GM12878 (cell line): Measurements from ENCODE around the gene DYNLT5. TPM values are rescaled to one million over a fixed set of nuclear protein-coding genes. Genes with fewer than 3 reads are reported as not detected.
A peak's percentile ranks its signal among the peaks of the same experiment; 100 is the strongest.

Source experiments
- ATAC-seq: fragments of 200-7000 bp; cut with Tn5 transposase; 3 replicates; pipeline ENCODE4 v1.9.1; 2020; ENCODE audit warnings: mild to moderate bottlenecking, moderate library complexity
- BruUV-seq: library from RNA; stranded (reverse); fragments of 400-500 nt; replicated peaks from 2 replicates; lab custom pipeline; 2021; lab: Mats Ljungman, UMichigan
- CTCF ChIA-PET: fragments of 300-600 bp; sonication (Branson Sonifier 250); formaldehyde crosslinking; extraction: SDS; loops from one replicate; lab custom pipeline; 2021; ENCODE audit warnings: inconsistent platforms; lab: Yijun Ruan, JAX
- POLR2A ChIA-PET: fragments of 350-600 bp; formaldehyde crosslinking; extraction: SDS; loops from one replicate; lab custom pipeline; 2021; ENCODE audit warnings: inconsistent platforms; lab: Charles Lee
- RAD21 ChIA-PET: fragments of 300-600 bp; sonication (Branson Sonifier 250); formaldehyde crosslinking; loops from one replicate; lab custom pipeline; 2023; ENCODE audit warnings: antibody characterized with exemption; ENCODE audit not compliant: unreplicated experiment; lab: Charles Lee
- SMC1A ChIA-PET: fragments of 300-600 bp; sonication (Branson Sonifier 250); formaldehyde crosslinking; loops from one replicate; lab custom pipeline; 2023; ENCODE audit not compliant: unreplicated experiment, uncharacterized antibody; lab: Charles Lee
- DNase-seq: peaks from one replicate; pipeline ENCODE4 v3.0.0-alpha.2; 2011; ENCODE audit warnings: low read depth, low spot score
- FAIRE-seq: peaks from 3 replicates; lab custom pipeline; 2011; peaks lifted over from hg19 to GRCh38; lab: Jason Lieb, UNC
- H2AFZ ChIP-seq: 2 replicates; pipeline ENCODE4 v1.6.0; 2011; ENCODE audit warnings: low read depth, low read length, control low read depth; ENCODE audit not compliant: control insufficient read depth
- H3K27ac ChIP-seq: 2 replicates; pipeline ENCODE4 v1.5.1; 2011; ENCODE audit warnings: control low read depth; ENCODE audit not compliant: control insufficient read depth, insufficient read depth
- H3K27me3 ChIP-seq, 2 experiments: replicated peaks in 1 of 2; 2 replicates each; pipeline versions ENCODE4 v1.6.0 to v1.6.1; 2011; ENCODE audit warnings: low read length in 1 of 2; ENCODE audit not compliant: control insufficient read depth in 2 of 2, insufficient read depth in 2 of 2
- H3K36me3 ChIP-seq, 2 experiments: 2 replicates each; pipeline ENCODE4 v1.5.1; 2011; ENCODE audit warnings: low read length in 1 of 2; ENCODE audit not compliant: control insufficient read depth in 2 of 2, insufficient read depth in 2 of 2
- H3K4me1 ChIP-seq: 2 replicates; pipeline ENCODE4 v1.6.1; 2011; ENCODE audit warnings: mild to moderate bottlenecking, low read length, moderate library complexity, mixed read lengths; ENCODE audit not compliant: control insufficient read depth, insufficient read depth
- H3K4me2 ChIP-seq: 2 replicates; pipeline ENCODE4 v1.6.0; 2011; ENCODE audit warnings: control low read depth; ENCODE audit not compliant: control insufficient read depth, insufficient read depth
- H3K4me3 ChIP-seq: fragments of 200-600 bp; sonication (generic); 2 replicates; pipeline ENCODE4 v1.5.1; 2016
- H3K79me2 ChIP-seq: 2 replicates; pipeline ENCODE4 v1.6.0; 2011; ENCODE audit warnings: low read length; ENCODE audit not compliant: control insufficient read depth, insufficient read depth
- H3K9ac ChIP-seq: 2 replicates; pipeline ENCODE4 v1.8.0; 2011; ENCODE audit warnings: low read length, control low read depth, mixed read lengths; ENCODE audit not compliant: control insufficient read depth, insufficient read depth
- H3K9me3 ChIP-seq: replicated peaks from 3 replicates; pipeline ENCODE4 v1.5.1; 2011; ENCODE audit warnings: mild to moderate bottlenecking, low read length; ENCODE audit not compliant: control insufficient read depth, insufficient read depth
- H4K20me1 ChIP-seq: 2 replicates; pipeline ENCODE4 v1.6.0; 2011; ENCODE audit not compliant: control insufficient read depth, insufficient read depth
- EP300 ChIP-seq, 2 experiments: fragments of 150-350 bp in 1 of 2; IDR thresholded peaks; 2 replicates each; pipeline ENCODE4 v1.6.1; 2011 to 2012; ENCODE audit warnings: low read depth in 2 of 2, low read length in 2 of 2, borderline replicate concordance in 1 of 2, improper control_type of control experiment in 1 of 2, inconsistent platforms in 1 of 2; ENCODE audit not compliant: control insufficient read depth in 1 of 2
- ETV6 ChIP-seq, 2 experiments: fragments of 450-650 bp in 1 of 2; IDR thresholded peaks in 1 of 2; conservative IDR thresholded peaks in 1 of 2; 2 replicates each; pipeline ENCODE4 v1.6.1; 2014; ENCODE audit warnings: antibody characterized with exemption in 1 of 2, borderline replicate concordance in 1 of 2, low read depth in 1 of 2, mild to moderate bottlenecking in 1 of 2, moderate library complexity in 1 of 2
- GABPA ChIP-seq: IDR thresholded peaks from 2 replicates; pipeline ENCODE4 v1.6.1; 2014; ENCODE audit warnings: antibody characterized with exemption, low read depth, mild to moderate bottlenecking, inconsistent platforms
- JUNB ChIP-seq: IDR thresholded peaks from 2 replicates; pipeline ENCODE4 v1.6.1; 2016; ENCODE audit warnings: antibody characterized with exemption, mild to moderate bottlenecking
- MYB ChIP-seq: fragments of 150-350 bp; IDR thresholded peaks from 2 replicates; pipeline ENCODE4 v1.6.1; 2014; ENCODE audit warnings: mild to moderate bottlenecking, low read depth, low read length, borderline replicate concordance
- NFYB ChIP-seq: IDR thresholded peaks from 2 replicates; pipeline ENCODE4 v1.6.1; 2011; ENCODE audit warnings: low read depth, mild to moderate bottlenecking, low read length, improper control_type of control experiment, moderate library complexity; ENCODE audit not compliant: insufficient read depth
- NR2F1 ChIP-seq: fragments of 450-650 bp; conservative IDR thresholded peaks from 2 replicates; pipeline ENCODE4 v1.6.1; 2017; ENCODE audit warnings: mild to moderate bottlenecking
- NRF1 ChIP-seq: conservative IDR thresholded peaks from 2 replicates; pipeline ENCODE4 v1.6.1; 2011; ENCODE audit warnings: mild to moderate bottlenecking, low read depth, low read length, improper control_type of control experiment
- POLR2AphosphoS5 ChIP-seq: IDR thresholded peaks from 2 replicates; pipeline ENCODE4 v1.6.1; 2011; ENCODE audit warnings: mild to moderate bottlenecking, low read length, inconsistent platforms
- RB1 ChIP-seq: fragments of 450-650 bp; formaldehyde crosslinking; IDR thresholded peaks from 2 replicates; pipeline ENCODE4 v1.6.1; 2017; ENCODE audit warnings: mild to moderate bottlenecking, borderline replicate concordance
- RBBP5 ChIP-seq: fragments of 200-600 bp; sonication (generic); conservative IDR thresholded peaks from 2 replicates; pipeline ENCODE4 v1.6.1; 2016
- RUNX3 ChIP-seq: IDR thresholded peaks from 2 replicates; pipeline ENCODE4 v1.6.1; 2012; ENCODE audit warnings: low read length, inconsistent platforms
- SMAD1 ChIP-seq: fragments of 450-650 bp; IDR thresholded peaks from 2 replicates; pipeline ENCODE4 v1.6.1; 2018; ENCODE audit warnings: mild to moderate bottlenecking, low read depth; ENCODE audit not compliant: partially characterized antibody
- SMARCA5 ChIP-seq: fragments of 450-650 bp; IDR thresholded peaks from 2 replicates; pipeline ENCODE4 v1.6.1; 2017; ENCODE audit warnings: mild to moderate bottlenecking
- TAF1 ChIP-seq: IDR thresholded peaks from 2 replicates; pipeline ENCODE4 v1.6.1; 2011; ENCODE audit warnings: mild to moderate bottlenecking, low read depth, low read length, borderline replicate concordance
- TARDBP ChIP-seq: IDR thresholded peaks from 2 replicates; pipeline ENCODE4 v1.6.1; 2016; ENCODE audit warnings: borderline replicate concordance
- ZBED1 ChIP-seq: IDR thresholded peaks from 2 replicates; pipeline ENCODE4 v1.6.1; 2016; ENCODE audit warnings: borderline replicate concordance
- WGBS: methylation state at CpG from one replicate; pipeline ENCODE4 v1.1.6; 2016; ENCODE audit warnings: low lambda C conversion rate; ENCODE audit not compliant: insufficient replicate concordance, insufficient coverage; ENCODE audit errors: missing lambda C conversion rate; 5-methylcytosine and 5-hydroxymethylcytosine counted together
- in situ Hi-C: fragments of 300-500 bp; cut with MboI; formaldehyde crosslinking; loops from 9 replicates; pipeline ENCODE4 v1.14.3; 2018; ENCODE audit warnings: mixed read lengths
- intact Hi-C: fragments of 100-400 bp; cut with micrococcal nuclease; formaldehyde crosslinking; loops from one replicate; pipeline ENCODE4 v1.14.2; 2022; ENCODE audit not compliant: unreplicated experiment
- polyA plus RNA-seq, 11 experiments: library from polyadenylated mRNA; depleted of rRNA in 4 of 11; unstranded in 6 of 11; stranded (reverse) in 5 of 11; fragments of >200 nt; fragmentation: Nextera tagmentation in 4 of 11; fragmentation: Illumina TruSeq in 1 of 11; extraction: Ambion mirVana in 4 of 11; extraction: Trizol in 1 of 11; gene quantifications; 1 replicate in 1 of 11; 2 replicates in 10 of 11; pipeline versions ENCODE4 v1.2.1 to v1.2.3, GENCODE V29; 2011 to 2016; ENCODE audit warnings: inconsistent platforms in 2 of 11, missing spikeins in 2 of 11, low read depth in 1 of 11
- total RNA-seq, 4 experiments: library from RNA; depleted of rRNA in 3 of 4; stranded (reverse); fragments of >200 nt in 3 of 4; fragmentation: Illumina TruSeq in 1 of 4; extraction: Trizol in 1 of 4; gene quantifications; 2 replicates each; pipeline versions ENCODE4 v1.2.1 to v1.2.3, GENCODE V29; 2013 to 2021
- TF ChIP-seq, protein P1 (sequence below): IDR thresholded peaks from 2 replicates; pipeline ENCODE4 v1.6.1; 2012; ENCODE audit warnings: low read depth, low read length, improper control_type of control experiment
- TF ChIP-seq, protein P2 (sequence below): fragments of 450-650 bp; IDR thresholded peaks from 2 replicates; pipeline ENCODE4 v1.6.1; 2017; ENCODE audit warnings: mild to moderate bottlenecking, moderate library complexity

Gene DYNLT5
- total and polyA plus RNA-seq, 10 of the 15 experiments (the other 5 are each of a cell fraction or from before 2014, with no cell fraction given), result not detected

DNA sequence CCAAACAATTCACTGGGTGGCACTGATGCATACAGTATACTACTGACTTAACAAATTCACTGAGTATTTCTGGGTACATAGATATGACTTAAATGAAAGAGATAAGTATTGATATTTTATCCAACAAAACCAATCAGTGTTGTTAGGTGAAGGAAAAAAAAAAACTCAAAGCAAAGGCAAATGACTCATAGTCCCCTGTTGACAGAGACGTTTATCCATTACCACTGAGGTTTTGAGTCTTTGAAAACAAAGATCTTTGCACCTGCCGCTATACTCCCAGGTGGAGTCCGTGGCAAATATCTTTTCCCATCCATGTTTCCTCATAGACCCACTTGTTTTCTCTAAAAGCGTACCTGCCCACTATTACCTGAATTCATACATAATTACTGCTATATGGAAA lies 18.4 kb downstream of the DYNLT5 start:
- H3K79me2 ChIP-seq, result no peaks in the 10 kb centered on the region

DNA sequence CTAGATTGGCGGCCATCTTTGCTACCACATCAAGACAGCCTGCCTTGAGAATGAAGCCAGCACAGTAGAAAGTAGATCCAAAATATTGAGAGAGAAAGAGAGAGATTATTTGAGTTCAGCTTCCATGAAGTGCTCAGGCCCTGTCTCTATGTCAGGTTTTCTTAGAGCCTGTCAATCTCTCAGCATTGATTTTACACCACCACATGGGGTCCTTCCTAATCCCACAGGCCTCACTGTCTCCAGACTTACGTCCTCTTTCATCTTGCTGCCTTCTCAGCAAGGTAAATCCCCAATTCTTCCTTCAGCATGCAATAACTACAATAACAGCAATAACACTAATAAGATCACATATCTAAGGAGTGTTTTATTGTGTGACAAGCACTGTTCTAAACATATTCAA lies 21.0 kb downstream of the DYNLT5 start:
- H3K4me2 ChIP-seq, result no peak overlapping the region
- H3K27ac ChIP-seq, result no peak overlapping the region
- DNase-seq (no peak), FAIRE-seq (no peak), ATAC-seq (no peak)
- POLR2A ChIA-PET, result no interaction called here
- H3K4me1 ChIP-seq, result no peaks in the 10 kb centered on the region
- no peaks in the 10 kb centered on the region for H4K20me1 ChIP-seq
- no peaks in the 10 kb centered on the region for H3K36me3 ChIP-seq
- no peak overlapping the region for H3K9ac ChIP-seq
- H3K9me3 ChIP-seq, result no peaks in the 10 kb centered on the region
- no peaks in the 10 kb centered on the region for H3K79me2 ChIP-seq
- intact Hi-C loops, result no loop called here
- H2AFZ ChIP-seq, result no peak overlapping the region
- SMC1A ChIA-PET, result no interaction called here
- no peak overlapping the region for H3K4me3 ChIP-seq
- 71% methylated on average over 2 of the region's 2 CpGs for WGBS
- no peaks in the 10 kb centered on the region; a peak in 1 of 4 replicates for H3K27me3 ChIP-seq
- RAD21 ChIA-PET, result no interaction called here
- in situ Hi-C loops, result loop anchor here (25.0 kb wide), 1 partner anchor 714 kb away; no protein-coding TSS in a partner anchor
- CTCF ChIA-PET, result interaction anchor here (1.9 kb wide), 1 partner anchor 8 kb away, joined by 6 read pairs; no protein-coding TSS in a partner anchor
- BruUV-seq, result no TSS peak
- TF ChIP-seq RBBP5 (no peak), JUNB (no peak), POLR2AphosphoS5 (no peak), ZBED1 (no peak), RB1 (no peak), TARDBP (no peak), RUNX3 (no peak), SMARCA5 (no peak), NRF1 (no peak), SMAD1 (no peak), GABPA (no peak), NR2F1 (no peak)
- TF ChIP-seq, protein P1, sequence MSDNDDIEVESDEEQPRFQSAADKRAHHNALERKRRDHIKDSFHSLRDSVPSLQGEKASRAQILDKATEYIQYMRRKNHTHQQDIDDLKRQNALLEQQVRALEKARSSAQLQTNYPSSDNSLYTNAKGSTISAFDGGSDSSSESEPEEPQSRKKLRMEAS, result no peak
- TF ChIP-seq, protein P2, sequence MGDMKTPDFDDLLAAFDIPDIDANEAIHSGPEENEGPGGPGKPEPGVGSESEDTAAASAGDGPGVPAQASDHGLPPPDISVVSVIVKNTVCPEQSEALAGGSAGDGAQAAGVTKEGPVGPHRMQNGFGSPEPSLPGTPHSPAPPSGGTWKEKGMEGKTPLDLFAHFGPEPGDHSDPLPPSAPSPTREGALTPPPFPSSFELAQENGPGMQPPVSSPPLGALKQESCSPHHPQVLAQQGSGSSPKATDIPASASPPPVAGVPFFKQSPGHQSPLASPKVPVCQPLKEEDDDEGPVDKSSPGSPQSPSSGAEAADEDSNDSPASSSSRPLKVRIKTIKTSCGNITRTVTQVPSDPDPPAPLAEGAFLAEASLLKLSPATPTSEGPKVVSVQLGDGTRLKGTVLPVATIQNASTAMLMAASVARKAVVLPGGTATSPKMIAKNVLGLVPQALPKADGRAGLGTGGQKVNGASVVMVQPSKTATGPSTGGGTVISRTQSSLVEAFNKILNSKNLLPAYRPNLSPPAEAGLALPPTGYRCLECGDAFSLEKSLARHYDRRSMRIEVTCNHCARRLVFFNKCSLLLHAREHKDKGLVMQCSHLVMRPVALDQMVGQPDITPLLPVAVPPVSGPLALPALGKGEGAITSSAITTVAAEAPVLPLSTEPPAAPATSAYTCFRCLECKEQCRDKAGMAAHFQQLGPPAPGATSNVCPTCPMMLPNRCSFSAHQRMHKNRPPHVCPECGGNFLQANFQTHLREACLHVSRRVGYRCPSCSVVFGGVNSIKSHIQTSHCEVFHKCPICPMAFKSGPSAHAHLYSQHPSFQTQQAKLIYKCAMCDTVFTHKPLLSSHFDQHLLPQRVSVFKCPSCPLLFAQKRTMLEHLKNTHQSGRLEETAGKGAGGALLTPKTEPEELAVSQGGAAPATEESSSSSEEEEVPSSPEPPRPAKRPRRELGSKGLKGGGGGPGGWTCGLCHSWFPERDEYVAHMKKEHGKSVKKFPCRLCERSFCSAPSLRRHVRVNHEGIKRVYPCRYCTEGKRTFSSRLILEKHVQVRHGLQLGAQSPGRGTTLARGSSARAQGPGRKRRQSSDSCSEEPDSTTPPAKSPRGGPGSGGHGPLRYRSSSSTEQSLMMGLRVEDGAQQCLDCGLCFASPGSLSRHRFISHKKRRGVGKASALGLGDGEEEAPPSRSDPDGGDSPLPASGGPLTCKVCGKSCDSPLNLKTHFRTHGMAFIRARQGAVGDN, result no peak

More for the DNA sequence above, 18.4 kb downstream of the DYNLT5 start:
- no peak for DNase-seq
- H3K4me1 ChIP-seq, result no peaks in the 10 kb centered on the region
- ChIA-PET POLR2A (no interaction called here), SMC1A (interaction anchor here (0.9 kb wide), 1 partner anchor 442 kb away, joined by 3 read pairs; no protein-coding TSS in a partner anchor), CTCF (no interaction called here)
- intact Hi-C loops, result no loop called here
- H2AFZ ChIP-seq, result no peak overlapping the region
- H4K20me1 ChIP-seq, result no peaks in the 10 kb centered on the region
- no peaks in the 10 kb centered on the region for H3K36me3 ChIP-seq
- 58% methylated on average over 4 of the region's 4 CpGs for WGBS
- no TSS peak for BruUV-seq
- no peak overlapping the region for H3K4me2 ChIP-seq
- no peak overlapping the region for H3K27ac ChIP-seq
- no peak overlapping the region for H3K9ac ChIP-seq
- TF ChIP-seq NFYB (no peak), TAF1 (no peak), ETV6 (conservative IDR thresholded peaks at IDR 0.05 in 1 of 2, IDR thresholded peaks at IDR 0.05 in 1 of 2; ENCODE audit: borderline replicate concordance in 1 of 2, low read depth in 1 of 2) (no peak), MYB (no peak), EP300 (IDR thresholded peaks at IDR 0.05; ENCODE audit: borderline replicate concordance in 1 of 2, control insufficient read depth in 1 of 2, low read depth in 2 of 2, low read length in 2 of 2) (no peak)
- TF ChIP-seq, all 136 proteins: peak for 0
- ATAC-seq (no peak), FAIRE-seq (peak; percentile 35)
- no peaks in the 10 kb centered on the region for H3K9me3 ChIP-seq
- RAD21 ChIA-PET, result no interaction called here
- H3K4me3 ChIP-seq, result no peak overlapping the region
- no peaks in the 10 kb centered on the region; a peak in 1 of 4 replicates for H3K27me3 ChIP-seq
- in situ Hi-C loops, result loop anchor here (25.0 kb wide), 1 partner anchor 717 kb away; no protein-coding TSS in a partner anchor
